Panc1 (cell line): Measurements from ENCODE around the gene PLB1. TPM values are rescaled to one million over a fixed set of nuclear protein-coding genes. Genes with fewer than 3 reads are reported as not detected.

Source experiments
- ATAC-seq: fragments of 200-7000 bp; cut with Tn5 transposase; 2 replicates; pipeline ENCODE4 v1.9.1; 2020; ENCODE audit warnings: mild to moderate bottlenecking, moderate library complexity
- BruUV-seq: library from RNA; stranded (reverse); fragments of 400-500 nt; replicated peaks from 2 replicates; lab custom pipeline; 2021; lab: Mats Ljungman, UMichigan
- CTCF ChIA-PET: fragments of 300-600 bp; sonication (Branson Sonifier 250); formaldehyde crosslinking; loops from one replicate; lab custom pipeline; 2022; ENCODE audit warnings: antibody characterized with exemption; lab: Charles Lee
- POLR2A ChIA-PET: fragments of 300-600 bp; sonication (Branson Sonifier 250); formaldehyde crosslinking; loops from one replicate; lab custom pipeline; 2022; ENCODE audit warnings: antibody characterized with exemption; lab: Charles Lee
- DNase-seq: peaks from one replicate; pipeline ENCODE4 v3.0.0-alpha.2; 2010; ENCODE audit warnings: low read depth, low spot score
- H3K27ac ChIP-seq: 2 replicates; pipeline ENCODE4 v1.5.1; 2011; ENCODE audit warnings: mild to moderate bottlenecking, low read length, inconsistent platforms
- H3K27me3 ChIP-seq: fragments of 200-500 bp; sonication (Bioruptor generic); 2 replicates; pipeline ENCODE4 v1.6.0; 2014; ENCODE audit warnings: low read length, inconsistent platforms; ENCODE audit not compliant: control insufficient read depth, insufficient read depth
- H3K36me3 ChIP-seq: fragments of 200-500 bp; sonication (Bioruptor generic); 2 replicates; pipeline ENCODE4 v1.5.1; 2014; ENCODE audit warnings: inconsistent platforms, mild to moderate bottlenecking, low read length, moderate library complexity; ENCODE audit not compliant: control insufficient read depth, insufficient read depth
- H3K4me1 ChIP-seq: 2 replicates; pipeline ENCODE4 v1.5.1; 2011; ENCODE audit warnings: inconsistent platforms, mild to moderate bottlenecking, low read length, moderate library complexity; ENCODE audit not compliant: control insufficient read depth, insufficient read depth
- H3K4me3 ChIP-seq, 2 experiments: 2 replicates each; pipeline ENCODE4 v1.5.1; 2011 to 2012; ENCODE audit warnings: low read depth in 2 of 2, low read length in 2 of 2, mild to moderate bottlenecking in 2 of 2, inconsistent platforms in 1 of 2, moderate library complexity in 1 of 2
- H3K9me3 ChIP-seq: fragments of 200-500 bp; sonication (Bioruptor generic); 2 replicates; pipeline ENCODE4 v1.5.1; 2014; ENCODE audit warnings: low read depth, mild to moderate bottlenecking, inconsistent platforms, low read length, moderate library complexity; ENCODE audit not compliant: control insufficient read depth, insufficient read depth
- CTCF ChIP-seq: fragments of 450-650 bp; IDR thresholded peaks from 2 replicates; pipeline ENCODE4 v1.5.1; 2017; ENCODE audit warnings: mild to moderate bottlenecking
- POLR2AphosphoS5 ChIP-seq: IDR thresholded peaks from 2 replicates; pipeline ENCODE4 v1.6.1; 2012; ENCODE audit warnings: mild to moderate bottlenecking, low read depth, low read length, moderate library complexity
- REST ChIP-seq, 2 experiments: IDR thresholded peaks; 2 replicates each; pipeline ENCODE4 v1.6.1; 2011 to 2012; ENCODE audit warnings: low read depth in 2 of 2, control low read depth in 1 of 2, low read length in 1 of 2, mild to moderate bottlenecking in 1 of 2, moderate library complexity in 1 of 2; ENCODE audit not compliant: insufficient read depth in 1 of 2
- SIN3A ChIP-seq: IDR thresholded peaks from 2 replicates; pipeline ENCODE4 v1.6.1; 2012; ENCODE audit warnings: low read depth, mild to moderate bottlenecking, low read length, moderate library complexity, borderline replicate concordance; ENCODE audit not compliant: insufficient read depth
- TCF7L2 ChIP-seq: IDR thresholded peaks from 2 replicates; pipeline ENCODE4 v1.6.1; 2011; ENCODE audit warnings: mild to moderate bottlenecking, low read depth, low read length, inconsistent platforms
- in situ Hi-C: cut with HindIII; loops from 2 replicates; pipeline ENCODE4 v1.10.0; 2016; ENCODE audit warnings: low sequenced_read_pairs, low pct_unique_long_range_greater_than_20kb
- intact Hi-C: fragments of 100-400 bp; cut with micrococcal nuclease; formaldehyde crosslinking; loops from one replicate; pipeline ENCODE4 v1.10.0; 2022; ENCODE audit not compliant: unreplicated experiment
- total RNA-seq: library from RNA; stranded (reverse); gene quantifications from one replicate; pipeline ENCODE4 v1.2.1, GENCODE V29; 2021; ENCODE audit not compliant: unreplicated experiment

The PLB1 gene
- total RNA-seq, 1 experiment from 2014 or later: 0.80 TPM

DNA sequence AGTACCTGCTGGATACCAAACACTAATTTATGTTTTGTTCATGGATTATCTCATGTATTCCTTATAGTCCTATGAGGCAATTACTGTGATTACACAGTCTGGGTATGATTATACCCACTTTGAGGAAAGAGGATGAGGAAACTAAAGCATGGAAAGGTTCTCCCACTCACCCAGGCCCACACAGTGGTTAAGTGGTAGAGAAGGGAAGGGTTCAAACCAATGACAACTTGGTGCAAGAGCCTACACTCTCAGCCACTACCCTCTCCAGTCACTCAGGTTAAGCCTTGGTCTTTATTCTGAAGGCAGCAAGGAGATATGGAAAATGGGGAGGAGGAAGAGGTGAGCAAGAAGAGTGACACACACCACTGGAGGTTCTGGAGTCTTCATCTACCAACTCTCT is 191.3 kb downstream of the PLB1 start:
- Histone ChIP-seq H3K4me3 (no peak overlapping the region), H3K4me1 (peaks cover 15% of the 10 kb centered on the region; the same call in 1 of the 2 replicates), H3K27ac (no peak overlapping the region), H3K36me3 (no peaks in the 10 kb centered on the region), H3K27me3 (no peaks in the 10 kb centered on the region), H3K9me3 (no peaks in the 10 kb centered on the region)
- CTCF ChIA-PET: no interaction called here
- DNase-seq: no peak
- in situ Hi-C loops (no loop called here), intact Hi-C loops (no loop called here)
- BruUV-seq: no TSS peak
- POLR2A ChIA-PET: no interaction called here
- ATAC-seq: no peak
- no peak for TF ChIP-seq POLR2AphosphoS5
- TF ChIP-seq REST (IDR thresholded peaks at IDR 0.05; ENCODE audit: insufficient read depth in 1 of 2, low read depth in 2 of 2, low read length in 1 of 2): no peak
- no peak for TF ChIP-seq SIN3A
- no peak for TF ChIP-seq TCF7L2
- no peak for TF ChIP-seq CTCF

DNA sequence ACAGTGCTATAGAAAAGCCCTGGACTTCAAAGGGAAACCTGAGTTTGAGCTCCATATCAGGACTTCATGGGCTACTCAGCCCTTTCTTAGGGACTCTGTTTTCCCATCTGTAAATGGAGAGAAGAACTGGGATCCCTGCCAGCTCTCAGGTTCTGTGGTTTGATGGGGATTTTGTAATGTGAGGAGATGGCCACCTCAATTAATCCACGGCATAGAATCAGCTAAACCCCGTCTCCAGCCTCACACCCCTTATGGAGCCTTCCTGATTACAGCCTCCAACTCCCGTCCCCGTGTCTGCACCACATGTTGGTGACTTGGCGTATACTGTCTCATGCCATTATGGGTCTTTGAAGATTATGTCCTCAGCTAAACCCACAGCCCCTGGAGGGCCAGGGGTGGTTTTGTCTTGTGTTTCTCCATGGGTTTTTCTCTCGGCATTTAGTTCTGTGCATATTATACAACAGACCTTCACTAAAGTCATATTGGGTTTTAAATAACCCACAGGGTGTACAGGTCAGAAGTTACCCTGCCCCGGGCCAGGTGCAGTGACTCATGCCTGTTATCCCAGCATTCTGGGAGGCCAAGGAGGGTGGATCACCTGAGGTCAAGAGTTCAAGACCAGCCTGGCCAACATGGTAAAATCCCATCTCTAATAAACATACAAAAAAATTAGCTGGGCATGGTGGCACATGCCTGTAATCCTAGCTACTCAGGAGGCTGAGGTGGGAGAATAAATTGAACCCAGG is 192.0 kb downstream of the PLB1 start:
- Histone ChIP-seq H3K9me3 (no peaks in the 10 kb centered on the region), H3K27me3 (no peaks in the 10 kb centered on the region), H3K4me3 (no peak overlapping the region), H3K4me1 (peaks cover 15% of the 10 kb centered on the region; the same call in 1 of the 2 replicates), H3K27ac (no peak overlapping the region), H3K36me3 (no peaks in the 10 kb centered on the region)
- intact Hi-C loops: no loop called here
- TF ChIP-seq SIN3A: no peak
- TF ChIP-seq REST (IDR thresholded peaks at IDR 0.05; ENCODE audit: insufficient read depth in 1 of 2, low read depth in 2 of 2, low read length in 1 of 2): no peak
- TF ChIP-seq CTCF: no peak
- POLR2A ChIA-PET: interaction anchor here (0.6 kb wide), 1 partner anchor 18 kb away, joined by 5 read pairs; no protein-coding TSS in a partner anchor
- ATAC-seq (no peak), DNase-seq (no peak)
- in situ Hi-C loops: no loop called here
- CTCF ChIA-PET: no interaction called here
- BruUV-seq: no TSS peak
